Cerebellar nuclear complex (tissue), 1 donor: ENCODE results near the gene MBD2.

Experiments used
- DNase-seq, 2 experiments: peaks; one replicate each; lab custom pipeline; 2025; lab: John Stamatoyannopoulos, UW

The MBD2 gene

DNA sequence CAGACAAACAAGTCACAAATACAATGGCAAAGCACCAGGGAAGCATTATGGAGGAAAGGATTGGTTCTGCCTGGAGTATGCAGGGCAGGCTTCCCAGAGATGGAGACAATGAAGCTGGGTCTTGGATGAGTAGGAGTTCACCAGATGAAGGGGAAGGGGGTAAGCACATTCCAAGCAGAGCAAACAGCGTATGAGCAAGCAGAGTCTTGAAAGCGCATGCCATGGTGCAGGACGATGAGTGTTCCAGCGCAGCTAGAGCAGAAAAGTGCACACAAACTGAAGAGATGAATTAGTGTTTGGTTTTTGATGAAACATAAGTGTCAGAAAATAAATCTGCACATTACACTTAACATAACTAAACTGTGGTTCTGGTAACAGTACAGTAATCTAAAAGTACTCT is 21.6 kb downstream of the MBD2 start:
- no peak for DNase-seq

DNA sequence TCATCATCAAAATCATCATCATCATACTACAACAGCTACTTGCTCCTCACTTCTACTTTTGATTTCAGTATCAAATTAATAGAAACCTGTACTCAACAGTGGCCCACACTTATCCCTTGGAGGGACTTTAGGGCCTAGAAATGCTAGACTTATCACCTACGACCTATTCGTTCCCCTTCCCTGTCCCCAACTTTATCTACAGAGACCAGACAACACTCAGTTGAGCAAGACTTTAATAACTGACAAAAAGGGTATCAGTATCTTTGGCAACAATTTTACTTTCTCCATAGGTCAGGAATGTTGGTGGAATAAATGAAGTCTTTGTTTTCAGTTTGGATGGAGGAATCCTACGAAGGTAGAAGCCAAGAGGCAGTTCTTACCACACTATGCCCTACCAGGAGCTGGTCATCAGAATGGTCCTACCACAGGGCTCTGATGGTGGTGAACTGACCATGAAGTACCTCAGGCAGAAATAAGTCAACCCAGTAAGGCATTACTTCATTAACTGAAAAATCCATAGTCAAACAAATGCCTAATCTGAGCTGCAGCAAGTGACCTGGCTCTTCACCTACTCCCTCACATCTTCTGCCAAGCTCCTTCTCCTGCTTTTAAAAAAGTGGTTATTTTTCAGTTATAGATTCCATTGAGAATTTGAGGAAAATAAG is 26.6 kb downstream of the MBD2 start:
- DNase-seq: no peak

DNA sequence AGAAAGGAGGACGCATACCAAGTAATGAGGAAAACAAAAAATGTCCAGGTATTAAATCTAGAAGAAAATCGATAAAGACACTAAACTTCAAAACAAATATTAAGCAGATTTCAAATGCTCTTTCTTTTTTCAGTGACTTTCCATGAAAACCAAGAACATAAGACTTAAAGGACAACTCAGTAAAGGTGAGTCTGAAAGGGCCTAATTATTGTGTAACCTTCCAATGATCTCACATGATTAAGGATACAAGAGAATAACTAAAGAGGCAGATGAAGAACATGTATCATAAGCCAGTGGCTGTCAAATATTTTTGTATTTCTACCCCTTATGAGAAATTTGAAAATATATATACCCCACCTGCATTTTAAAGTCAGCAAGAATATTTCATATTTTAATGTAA is 30.7 kb downstream of the MBD2 start:
- no peak for DNase-seq

DNA sequence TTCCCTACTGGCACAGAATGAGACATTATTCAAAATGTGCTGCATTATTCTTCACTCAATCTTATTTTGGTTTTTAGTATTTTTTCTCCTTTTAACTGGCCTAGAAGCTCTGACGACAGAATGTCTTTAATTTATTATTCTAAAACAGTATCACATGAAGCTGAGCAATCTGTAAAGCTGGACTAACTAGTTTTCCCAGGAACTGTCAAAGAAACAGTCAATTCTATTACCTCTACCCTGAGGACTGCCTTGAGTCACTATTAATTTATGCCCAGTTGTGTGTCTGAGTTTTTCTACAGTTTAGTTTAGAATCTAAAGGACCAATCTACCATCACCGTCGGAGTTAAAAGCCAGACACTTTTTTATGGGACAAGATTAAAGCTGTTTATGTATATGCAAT is 31.6 kb downstream of the MBD2 start:
- DNase-seq: no peak

DNA sequence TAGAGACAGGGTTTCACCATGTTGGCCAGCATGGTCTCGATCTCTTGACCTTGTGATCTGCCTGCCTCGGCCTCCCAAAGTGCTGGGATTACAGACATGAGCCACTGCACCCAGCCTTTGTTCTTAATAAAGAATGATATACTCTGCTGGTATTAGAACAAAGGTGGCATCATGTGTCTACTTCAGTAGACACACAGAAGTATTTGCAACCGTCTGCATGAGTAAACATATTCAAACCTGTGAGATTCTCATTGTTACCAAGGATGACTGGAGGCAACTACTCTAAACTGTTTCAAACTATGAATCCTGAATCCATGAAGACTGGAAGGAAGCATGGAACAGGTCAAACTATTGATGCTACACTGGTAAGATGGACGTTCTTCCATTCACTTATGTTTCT is 32.1 kb downstream of the MBD2 start:
- DNase-seq: no peak

DNA sequence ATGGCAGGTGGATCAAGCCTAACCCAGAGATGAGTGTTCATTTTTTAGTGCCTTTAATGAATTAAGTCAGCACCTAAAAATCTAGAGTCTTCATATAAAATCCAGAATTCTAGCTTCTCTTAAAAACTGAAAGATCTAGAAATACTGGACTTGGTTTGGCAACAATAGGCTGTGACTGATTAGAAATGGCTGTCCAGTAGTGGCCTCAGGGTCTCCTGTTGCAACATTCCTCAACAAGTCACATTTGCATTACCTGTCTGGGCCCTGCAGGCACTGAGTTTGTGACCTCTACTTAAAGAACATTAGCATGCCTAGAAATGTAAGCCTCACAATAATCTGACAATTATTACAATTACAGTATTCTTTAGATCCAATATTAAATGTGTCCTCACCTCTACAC is 33.1 kb downstream of the MBD2 start:
- no peak for DNase-seq

DNA sequence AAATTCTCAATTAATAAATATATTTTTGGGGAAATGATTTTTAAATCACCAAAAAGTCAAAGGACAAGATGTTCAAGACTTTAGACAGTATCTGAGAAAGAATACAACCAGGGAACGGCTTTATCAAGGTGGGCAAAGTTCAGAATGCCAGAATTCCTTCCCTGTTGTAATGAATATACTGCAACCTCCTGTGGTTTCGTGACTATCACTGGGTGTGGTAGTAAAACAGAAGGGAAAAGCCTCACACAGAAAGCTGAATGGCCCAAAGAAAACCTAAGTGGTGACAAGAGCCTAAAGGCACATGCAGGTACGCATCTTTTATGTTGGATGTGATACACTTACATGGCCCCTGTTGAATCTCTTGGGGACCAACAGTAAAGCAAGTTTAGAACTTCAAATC is 37.1 kb downstream of the MBD2 start:
- no peak for DNase-seq

DNA sequence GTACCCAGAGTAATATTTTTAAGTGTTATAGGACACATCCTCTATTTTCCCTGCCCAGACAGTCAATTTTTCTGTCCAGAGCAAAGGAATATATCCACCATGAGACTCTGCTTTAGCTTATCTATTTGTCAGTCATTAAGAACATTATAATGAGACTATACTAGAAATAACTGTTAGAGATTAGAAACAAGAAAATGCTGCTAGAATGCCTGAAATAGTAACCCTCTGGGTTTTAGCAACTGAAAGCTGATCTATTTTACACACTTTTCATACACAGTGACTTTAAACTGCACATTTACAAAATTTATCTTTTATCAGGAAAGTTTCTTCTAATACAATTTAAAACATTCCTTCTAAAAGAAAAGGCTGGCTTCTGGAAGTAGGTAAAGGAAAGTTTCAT is 39.6 kb downstream of the MBD2 start:
- DNase-seq: no peak

DNA sequence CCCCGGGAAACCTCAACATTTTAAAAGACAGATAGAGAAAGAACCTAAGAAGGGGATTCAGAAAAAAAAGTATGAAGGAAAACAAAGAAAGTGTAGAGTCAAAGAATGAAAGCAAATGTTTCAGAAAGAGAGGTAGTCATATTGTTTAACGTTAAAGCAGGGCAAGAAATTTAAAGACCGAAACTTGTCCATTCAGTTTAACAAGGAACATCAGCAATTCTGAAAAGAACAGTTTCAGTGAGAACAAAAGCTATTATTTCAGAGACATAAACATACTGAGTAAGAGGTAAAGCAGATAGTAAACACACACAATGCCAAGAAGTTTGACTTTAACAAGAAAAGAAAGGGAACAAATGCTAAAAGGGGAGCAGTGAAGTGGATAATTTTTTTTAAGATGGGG is 41.1 kb downstream of the MBD2 start:
- no peak for DNase-seq

DNA sequence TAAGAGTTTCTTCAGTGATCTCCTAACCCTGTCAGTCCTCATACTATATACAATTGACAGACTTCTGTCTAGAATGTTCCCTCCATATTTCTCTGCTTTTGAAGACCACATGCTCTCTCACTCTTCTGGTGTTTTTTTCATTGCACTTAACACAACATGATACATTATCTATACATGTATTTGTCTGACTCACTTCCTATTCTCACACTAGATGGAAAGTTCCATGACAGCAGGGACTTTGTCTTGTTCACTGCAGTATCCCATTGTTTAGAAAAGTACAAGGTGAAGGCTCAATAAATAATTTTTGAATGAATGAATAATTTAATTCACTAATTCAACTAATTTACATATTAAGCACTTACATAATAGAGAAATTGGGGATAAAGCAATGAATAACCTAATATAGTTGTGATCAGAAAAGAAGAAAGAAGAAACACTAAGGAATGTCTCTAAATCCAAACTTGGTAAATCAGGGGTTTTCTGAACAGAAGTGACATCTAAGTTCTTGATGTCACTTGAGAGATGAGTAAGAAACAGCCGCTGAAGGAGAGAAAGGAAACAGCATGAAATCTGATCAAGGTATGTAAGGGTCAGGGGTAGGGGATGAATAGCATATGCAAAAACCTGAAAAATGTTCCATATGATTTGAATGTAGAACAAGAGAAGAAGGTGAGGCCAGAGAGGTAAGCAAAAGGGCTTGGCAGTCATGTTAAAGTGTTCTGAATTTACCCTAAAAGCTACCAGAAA is 42.4 kb downstream of the MBD2 start:
- DNase-seq: no peak

DNA sequence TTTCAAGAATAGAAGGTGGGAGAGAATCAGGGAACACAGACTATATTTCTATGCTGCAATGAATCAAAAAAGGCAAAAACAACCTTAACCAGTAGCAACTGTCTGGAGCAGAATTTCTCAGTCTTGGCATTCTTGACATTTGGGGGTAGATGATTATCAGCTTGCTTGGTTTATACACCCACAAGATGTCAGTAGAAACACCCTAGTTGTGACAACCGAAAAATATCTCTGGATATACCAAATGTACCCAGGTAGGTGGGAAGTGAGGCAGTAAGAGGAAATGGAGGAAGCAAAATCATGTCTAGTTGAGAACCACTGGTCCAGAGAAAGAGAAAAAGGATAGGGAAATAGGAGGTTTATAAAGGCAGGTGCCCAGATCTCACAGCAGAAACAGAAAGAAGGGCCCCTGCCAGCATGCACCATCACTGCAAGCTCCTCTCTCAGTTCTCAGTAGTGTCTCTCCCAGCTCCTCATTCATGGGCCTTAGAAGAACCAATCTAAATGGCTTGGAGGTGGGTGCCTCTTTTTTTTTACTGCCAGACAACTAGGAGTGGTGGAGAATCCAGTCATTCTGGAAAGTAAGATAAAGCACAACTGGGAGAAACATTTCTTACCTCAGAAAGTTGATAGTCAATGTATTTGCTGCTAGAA is 50.4 kb downstream of the MBD2 start:
- no peak for DNase-seq

DNA sequence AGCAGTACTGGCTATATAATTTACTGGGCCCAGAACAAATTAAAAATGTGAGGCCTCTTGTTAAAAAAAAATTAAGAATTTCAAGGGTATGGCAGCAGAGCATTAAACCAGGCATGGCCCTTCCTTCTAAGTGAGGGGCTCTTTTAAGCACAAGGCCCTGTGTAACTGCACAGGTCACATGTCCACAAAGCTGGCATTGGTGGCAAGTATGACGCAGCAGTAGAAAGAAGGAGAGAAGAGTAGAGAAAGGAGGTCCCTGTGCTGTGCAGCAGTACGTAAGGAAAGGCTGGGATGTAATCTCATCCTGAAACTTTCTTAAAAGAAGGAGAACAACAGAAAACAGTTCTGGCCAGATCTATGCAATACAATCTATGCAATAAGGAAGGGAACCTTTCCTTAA is 51.2 kb downstream of the MBD2 start:
- DNase-seq: no peak

DNA sequence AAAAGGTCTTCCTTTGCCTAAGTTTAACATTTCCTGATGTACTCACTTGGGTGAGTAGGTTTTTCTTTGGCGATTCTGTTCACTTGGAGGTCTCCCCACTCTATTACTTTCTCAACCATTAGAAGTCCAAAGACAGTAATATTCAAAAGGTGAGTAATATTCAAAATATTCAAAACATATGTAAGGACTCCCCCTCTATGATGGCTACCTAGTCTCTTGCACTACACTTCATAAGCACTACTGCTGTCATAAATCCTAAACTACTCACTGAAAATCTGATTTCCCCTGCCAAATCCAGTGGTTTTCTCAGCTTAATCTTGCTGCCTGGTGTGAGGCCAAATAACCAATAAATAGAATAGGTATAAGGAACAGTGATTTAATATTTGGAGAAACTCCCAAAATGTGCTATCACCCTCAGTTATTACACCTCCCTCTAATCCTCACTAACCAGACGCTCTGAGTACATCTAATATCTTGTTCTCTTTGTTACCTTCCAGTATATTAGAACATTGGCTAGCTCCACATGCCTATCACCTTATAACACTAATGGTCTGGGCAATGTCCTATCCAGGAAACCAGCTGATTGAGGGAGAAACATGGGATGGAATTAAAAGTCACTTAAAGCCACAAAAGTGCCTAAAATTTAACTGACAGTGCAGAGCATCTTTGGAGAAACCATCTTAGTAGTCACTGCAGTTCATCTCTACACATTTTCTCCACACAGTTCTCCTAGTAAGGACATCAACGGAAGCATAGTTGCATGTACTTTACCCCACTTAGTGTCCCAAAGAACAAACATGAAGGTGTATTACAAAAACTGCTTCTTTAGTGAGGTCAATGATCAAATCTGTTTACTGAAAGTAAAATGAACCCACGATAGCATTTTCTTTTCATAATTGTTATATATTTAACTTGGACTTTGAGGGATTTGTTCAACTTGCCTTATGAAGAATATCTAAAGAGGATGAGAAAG is 54.8 kb downstream of the MBD2 start:
- DNase-seq: no peak

DNA sequence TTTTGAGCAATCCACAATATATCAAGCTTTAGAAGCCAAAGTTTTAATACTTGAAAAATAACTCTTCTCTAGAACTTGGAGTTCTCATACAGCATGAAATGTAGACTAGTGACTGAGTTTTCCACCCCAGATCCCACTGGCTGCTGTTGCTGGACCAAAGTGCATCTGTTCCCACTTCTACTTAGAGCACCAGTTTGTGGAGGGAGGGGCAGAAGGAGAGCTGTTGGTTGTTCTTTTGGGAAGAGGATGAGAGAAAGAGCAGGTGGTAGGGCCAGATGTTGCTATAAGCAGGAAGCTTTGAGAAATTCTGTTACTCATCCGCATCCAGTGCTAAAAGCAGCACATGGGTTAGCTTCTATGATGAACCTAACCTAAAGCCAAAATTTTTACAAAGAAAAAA is 59.0 kb downstream of the MBD2 start:
- DNase-seq: no peak

DNA sequence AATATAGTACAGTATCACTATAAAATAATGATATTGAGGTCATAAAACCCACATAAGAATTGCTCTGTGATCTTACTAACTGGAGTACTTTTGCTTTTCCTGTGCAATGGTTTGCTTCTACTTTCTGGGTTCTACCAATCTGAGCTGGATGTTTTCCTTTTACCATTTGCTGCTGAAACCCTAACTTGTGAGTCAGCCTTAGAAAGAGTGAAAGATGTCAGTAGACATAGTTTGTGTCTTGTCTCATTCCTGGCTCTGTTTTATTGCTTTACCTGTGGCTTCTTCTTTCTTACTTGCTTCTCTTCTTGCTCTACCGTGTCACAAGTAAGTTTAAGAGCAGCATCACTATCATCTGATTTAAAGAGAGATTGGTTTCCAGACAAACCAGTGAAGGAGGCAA is 61.0 kb downstream of the MBD2 start:
- no peak for DNase-seq

DNA sequence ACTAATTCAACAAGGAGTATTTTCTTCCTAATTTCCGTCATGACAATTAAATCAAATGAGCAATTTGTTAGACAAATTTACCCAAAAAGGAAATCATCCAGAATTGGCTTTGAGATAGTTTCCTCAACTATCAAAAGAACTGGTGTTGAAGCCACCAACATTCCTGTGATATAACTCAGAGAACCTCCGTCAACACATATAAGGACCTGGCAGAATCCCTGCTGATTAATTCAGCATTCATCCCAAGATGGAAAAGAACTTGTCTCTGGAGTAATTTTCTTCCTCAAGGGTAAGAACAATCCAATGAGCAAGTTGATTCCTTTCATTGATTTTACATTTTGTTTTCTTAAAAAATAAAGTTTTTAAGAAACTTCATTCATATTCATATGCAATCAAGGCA is 62.0 kb downstream of the MBD2 start:
- no peak for DNase-seq

DNA sequence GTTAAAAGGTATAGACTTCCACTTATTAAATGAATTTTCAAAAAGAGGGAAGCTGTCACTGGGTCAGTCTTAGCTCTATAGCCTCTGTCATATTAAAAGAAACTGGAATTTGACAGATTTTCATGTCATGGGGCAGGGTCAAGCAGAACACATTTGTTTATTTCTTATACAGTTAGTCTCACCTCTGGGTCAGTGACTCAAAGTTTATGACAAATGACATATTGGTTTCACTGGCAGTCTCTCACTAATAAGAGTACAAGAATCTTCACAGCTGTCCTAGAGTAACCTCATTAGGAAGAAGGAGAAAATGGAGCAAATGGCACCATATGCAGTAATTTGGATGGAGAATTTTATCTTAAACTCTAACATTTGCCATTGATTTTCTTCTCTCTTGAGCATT is 63.2 kb downstream of the MBD2 start:
- DNase-seq: no peak

DNA sequence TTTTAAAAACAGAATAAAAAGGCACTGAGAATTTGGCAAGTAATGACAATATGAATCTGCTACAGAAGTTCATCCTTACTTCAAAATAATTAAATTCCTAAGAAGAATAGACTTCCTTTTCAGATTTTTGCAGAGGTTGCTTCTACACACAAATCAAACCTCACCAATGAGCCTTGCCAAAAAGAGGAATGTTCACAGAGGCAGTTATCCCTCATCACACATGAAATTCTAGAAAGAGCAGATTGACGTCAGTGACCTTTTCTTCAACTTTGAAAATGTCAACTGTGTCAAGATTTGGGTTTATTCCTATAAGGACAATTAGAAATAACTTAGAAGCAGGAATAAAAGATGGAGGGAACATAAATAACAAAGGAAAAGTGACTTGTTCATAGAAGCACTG is 64.6 kb downstream of the MBD2 start:
- DNase-seq: no peak

DNA sequence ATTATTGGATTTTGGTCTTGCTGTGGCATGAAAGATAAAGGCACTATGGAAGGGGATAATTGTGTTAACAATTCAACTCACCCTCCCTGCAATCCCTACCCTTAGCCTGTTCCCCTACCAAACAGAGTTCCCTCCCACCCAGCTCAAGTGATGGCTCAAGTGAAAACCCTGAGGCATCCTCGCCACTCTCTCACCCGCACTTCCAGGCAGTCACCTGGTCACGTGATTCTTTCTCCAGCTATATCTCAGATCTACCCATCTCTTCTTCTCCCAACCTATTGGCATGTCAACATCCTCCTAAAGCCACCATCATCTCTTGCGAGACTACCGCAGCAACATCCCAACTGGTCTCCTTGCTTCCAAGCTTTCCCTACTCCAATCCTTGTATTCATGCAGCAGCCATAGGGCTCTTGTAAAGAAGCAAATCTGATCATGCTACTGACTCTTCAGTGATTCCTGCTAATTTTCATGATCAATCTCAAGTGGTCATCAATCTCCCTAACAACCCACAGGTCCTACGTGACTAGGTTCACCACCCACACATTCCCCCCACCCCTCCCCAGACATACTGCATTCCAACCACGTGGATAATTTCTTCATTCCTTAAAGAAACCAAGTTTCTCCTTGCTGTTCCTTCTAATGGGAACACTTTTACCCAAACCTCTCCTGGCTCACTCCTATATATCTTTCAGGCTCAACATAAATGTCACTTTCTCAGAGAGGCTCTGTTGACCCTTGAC is 66.7 kb downstream of the MBD2 start:
- DNase-seq: no peak

DNA sequence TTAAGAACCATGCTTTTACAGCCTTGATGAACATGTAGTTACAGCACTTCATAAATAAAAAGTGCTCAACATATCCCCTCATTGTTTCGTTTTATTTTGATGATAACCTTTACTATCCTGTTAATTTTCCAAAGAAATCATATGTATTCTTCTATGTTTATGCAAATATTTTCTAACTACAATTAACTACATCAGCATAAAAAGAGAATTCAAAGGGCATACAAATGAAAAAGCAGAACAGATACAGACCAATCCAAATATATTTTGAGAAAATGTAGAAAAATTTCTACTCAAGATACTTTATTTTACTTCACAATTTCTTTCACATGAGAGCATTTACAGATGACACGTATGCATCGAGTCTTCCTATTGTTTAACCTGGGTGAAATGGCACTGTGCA is 69.1 kb downstream of the MBD2 start:
- no peak for DNase-seq

DNA sequence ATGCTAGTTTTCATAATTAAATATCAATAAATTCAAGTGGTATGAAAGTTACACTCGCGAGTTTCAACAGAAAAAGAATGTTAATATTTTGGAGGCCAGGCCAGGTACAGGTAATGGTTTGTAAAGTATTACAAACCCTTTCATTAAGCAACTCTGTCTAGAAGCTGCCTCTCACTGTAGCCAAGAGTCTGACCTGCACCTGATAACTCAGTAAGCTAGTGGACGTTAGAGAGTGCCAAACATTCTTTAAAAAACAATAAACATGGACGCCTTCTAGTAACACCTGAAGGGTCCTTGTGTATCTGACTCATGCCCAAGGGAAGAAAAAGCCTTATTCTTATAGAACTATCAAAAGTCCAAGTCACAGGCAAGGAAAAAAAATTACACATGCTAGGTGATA is 70.2 kb downstream of the MBD2 start:
- DNase-seq: no peak

DNA sequence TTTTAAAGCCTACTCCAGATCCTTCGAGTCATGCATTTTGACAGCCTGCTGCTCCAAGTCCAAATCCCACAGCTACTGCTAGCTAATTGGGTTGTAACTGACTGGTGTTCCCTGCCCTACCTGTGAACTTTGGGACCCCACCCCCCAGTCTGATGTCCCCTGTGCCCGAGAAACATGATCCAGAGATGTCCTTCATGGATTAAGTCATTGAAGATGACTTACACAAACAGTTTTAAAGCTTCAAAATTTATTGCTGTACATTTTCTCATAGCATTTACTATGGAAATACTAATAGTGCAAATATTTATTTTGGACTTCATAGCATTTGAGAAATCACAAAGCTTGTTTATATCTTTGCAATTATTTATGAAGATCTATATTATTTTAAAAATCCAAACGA is 73.1 kb downstream of the MBD2 start:
- no peak for DNase-seq
